ENCODE results near the gene KLHL18. TPM values are rescaled to one million over a fixed set of nuclear protein-coding genes. Genes with fewer than 3 reads are reported as not detected.
"Not testable (repeated sequence)": the region's sequence is repeated elsewhere in the genome, so short reads cannot be mapped to it uniquely, and the experiment has no call there.

Gene KLHL18
- total RNA-seq, 1 donor from 2014 or later = 23.5 TPM

GRCh38 chr3:47362701-47363100 lies 80.0 kb downstream of the KLHL18 start:
- Histone ChIP-seq H3K4me1 (peaks cover 6% of the 10 kb centered on the region), H3K27me3 (no peaks in the 10 kb centered on the region), H3K4me3 (no peak overlapping the region), H3K36me3 (no peaks in the 10 kb centered on the region), H3K9me3 (peaks cover 9% of the 10 kb centered on the region), H3K27ac (peak overlapping the region; percentile 21)
- ATAC-seq (peak; percentile 67), DNase-seq (peak; percentile 39)
- intact Hi-C loops (cut with DNase I) = no loop called here
- TF ChIP-seq, protein P1, sequence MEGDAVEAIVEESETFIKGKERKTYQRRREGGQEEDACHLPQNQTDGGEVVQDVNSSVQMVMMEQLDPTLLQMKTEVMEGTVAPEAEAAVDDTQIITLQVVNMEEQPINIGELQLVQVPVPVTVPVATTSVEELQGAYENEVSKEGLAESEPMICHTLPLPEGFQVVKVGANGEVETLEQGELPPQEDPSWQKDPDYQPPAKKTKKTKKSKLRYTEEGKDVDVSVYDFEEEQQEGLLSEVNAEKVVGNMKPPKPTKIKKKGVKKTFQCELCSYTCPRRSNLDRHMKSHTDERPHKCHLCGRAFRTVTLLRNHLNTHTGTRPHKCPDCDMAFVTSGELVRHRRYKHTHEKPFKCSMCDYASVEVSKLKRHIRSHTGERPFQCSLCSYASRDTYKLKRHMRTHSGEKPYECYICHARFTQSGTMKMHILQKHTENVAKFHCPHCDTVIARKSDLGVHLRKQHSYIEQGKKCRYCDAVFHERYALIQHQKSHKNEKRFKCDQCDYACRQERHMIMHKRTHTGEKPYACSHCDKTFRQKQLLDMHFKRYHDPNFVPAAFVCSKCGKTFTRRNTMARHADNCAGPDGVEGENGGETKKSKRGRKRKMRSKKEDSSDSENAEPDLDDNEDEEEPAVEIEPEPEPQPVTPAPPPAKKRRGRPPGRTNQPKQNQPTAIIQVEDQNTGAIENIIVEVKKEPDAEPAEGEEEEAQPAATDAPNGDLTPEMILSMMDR (IDR thresholded peaks at IDR 0.05) = no peak

DNA sequence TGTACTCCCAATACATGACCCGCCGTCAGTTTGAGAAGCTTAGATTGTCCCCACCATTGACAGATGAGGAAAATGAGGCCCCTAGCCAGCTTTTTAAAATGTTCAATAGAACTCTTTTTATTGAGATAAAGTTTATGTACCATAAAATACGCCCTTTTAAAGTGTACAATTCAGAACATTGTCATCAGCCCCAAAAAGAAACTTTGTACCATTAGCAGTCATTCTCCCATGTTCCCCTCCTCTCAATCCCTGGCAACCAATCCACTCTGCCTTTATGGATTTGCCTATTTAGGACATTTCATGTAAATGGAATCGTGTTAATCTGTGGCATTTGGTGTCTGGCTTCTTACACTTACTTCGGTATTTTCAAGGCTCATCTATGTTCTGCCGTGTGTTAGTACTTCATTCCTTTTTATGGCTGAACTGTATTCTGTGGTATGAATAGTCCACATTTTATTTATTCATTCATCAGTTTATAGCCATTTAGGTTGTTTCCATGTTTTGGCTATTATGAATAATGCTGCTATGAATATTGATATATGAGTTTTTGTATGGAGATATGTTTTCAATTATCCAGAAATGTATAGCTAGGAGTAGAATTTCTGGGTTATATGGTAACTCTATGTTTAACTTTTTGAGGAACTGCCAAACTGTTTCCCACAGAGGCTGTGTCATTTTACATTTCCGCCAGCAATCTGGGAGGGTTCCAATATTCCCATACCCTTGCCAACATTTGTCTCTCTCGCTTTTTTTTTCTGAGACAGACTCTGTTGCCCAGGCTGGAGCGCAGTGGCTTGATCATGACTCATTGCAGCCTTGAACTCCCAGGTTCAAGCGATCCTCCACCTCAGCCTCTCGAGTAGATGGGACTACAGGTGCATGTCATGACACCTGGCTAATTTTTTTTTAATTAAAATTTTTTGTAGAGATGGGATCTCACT lies 82.7 kb downstream of the KLHL18 start:
- H3K27me3 ChIP-seq = no peaks in the 10 kb centered on the region
- H3K27ac ChIP-seq = no peak overlapping the region
- H3K36me3 ChIP-seq = no peaks in the 10 kb centered on the region
- intact Hi-C loops (cut with DNase I) = no loop called here
- ATAC-seq = no peak
- no peak for DNase-seq
- H3K4me1 ChIP-seq = peaks cover 6% of the 10 kb centered on the region
- no peak overlapping the region for H3K4me3 ChIP-seq
- no peaks in the 10 kb centered on the region for H3K9me3 ChIP-seq
- TF ChIP-seq, protein P1 (IDR thresholded peaks at IDR 0.05) = no peak

DNA sequence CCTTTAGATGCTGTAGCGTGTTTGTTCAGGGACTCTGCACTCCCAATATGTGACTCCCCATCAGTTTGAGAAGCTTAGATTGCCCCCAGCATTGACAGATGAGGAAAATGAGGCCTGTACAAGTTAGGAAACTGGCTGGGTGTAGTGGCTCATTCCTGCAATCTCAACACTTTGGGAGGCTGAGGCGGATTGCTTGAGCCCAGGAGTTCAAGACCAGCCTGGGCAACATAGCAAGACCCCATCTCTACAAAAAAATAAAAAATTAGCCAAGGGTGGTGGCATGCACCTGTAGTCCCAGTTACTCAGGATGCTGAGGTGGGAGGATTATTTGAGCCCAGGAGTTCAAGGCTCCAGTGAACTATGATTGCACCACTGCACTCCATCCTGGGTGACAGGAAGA lies 84.1 kb downstream of the KLHL18 start:
- ATAC-seq (no peak), DNase-seq (no peak)
- TF ChIP-seq, protein P1 (IDR thresholded peaks at IDR 0.05) = no peak
- intact Hi-C loops (cut with DNase I) = no loop called here
- Histone ChIP-seq H3K36me3 (no peaks in the 10 kb centered on the region), H3K4me1 (peaks cover 6% of the 10 kb centered on the region), H3K27me3 (no peaks in the 10 kb centered on the region), H3K4me3 (no peak overlapping the region), H3K27ac (no peak overlapping the region), H3K9me3 (no peaks in the 10 kb centered on the region)

- no peaks in the 10 kb centered on the region for H3K27me3 ChIP-seq
- intact Hi-C loops (cut with DNase I) = no loop called here
- DNase-seq = no peak
- H3K9me3 ChIP-seq = no peaks in the 10 kb centered on the region
- H3K36me3 ChIP-seq = no peaks in the 10 kb centered on the region
- H3K27ac ChIP-seq = no peak overlapping the region
- no peak for ATAC-seq
- TF ChIP-seq, protein P1 (IDR thresholded peaks at IDR 0.05) = no peak
- H3K4me3 ChIP-seq = no peak overlapping the region
- H3K4me1 ChIP-seq = peaks cover under 1% of the 10 kb centered on the region
Observed at GRCh38 chr3:47367631-47368030, 84.9 kb downstream of the KLHL18 start.

DNA sequence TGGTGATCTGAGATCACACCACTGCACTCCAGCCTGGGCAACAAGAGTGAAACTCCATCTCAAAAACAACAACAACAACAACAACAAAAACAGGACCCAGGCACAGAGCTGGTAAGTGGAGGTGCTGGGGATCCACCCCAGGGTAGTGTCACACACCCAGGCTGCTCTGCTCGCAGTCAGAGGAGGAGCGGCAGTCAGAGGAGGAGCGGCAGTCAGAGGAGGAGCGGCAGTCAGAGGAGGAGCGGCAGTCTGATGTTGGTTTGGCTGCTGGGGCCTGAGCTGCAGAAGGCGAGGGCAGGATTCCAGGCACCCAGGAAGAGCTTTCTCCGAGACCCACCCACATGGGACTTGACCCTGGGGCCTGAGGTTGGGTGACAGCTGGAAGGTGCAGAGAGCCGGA lies 87.3 kb downstream of the KLHL18 start:
- ATAC-seq; H3K36me3 ChIP-seq; H3K4me1 ChIP-seq; H3K4me3 ChIP-seq; DNase-seq; H3K9me3 ChIP-seq; H3K27me3 ChIP-seq; intact Hi-C loops (cut with DNase I); H3K27ac ChIP-seq: not testable (repeated sequence)

- no peak for DNase-seq
Observed at GRCh38 chr3:47370887-47371697, 88.3 kb downstream of the KLHL18 start.

More at GRCh38 chr3:47370887-47371697, 88.3 kb downstream of the KLHL18 start:
- no peaks in the 10 kb centered on the region for H3K9me3 ChIP-seq
- no peaks in the 10 kb centered on the region for H3K27me3 ChIP-seq
- peak; percentile 58 for ATAC-seq
- H3K4me3 ChIP-seq = no peak overlapping the region
- intact Hi-C loops (cut with DNase I) = no loop called here
- H3K27ac ChIP-seq = no peak overlapping the region
- no peaks in the 10 kb centered on the region for H3K4me1 ChIP-seq
- TF ChIP-seq, protein P1 (IDR thresholded peaks at IDR 0.05) = peak; percentile 50
- no peaks in the 10 kb centered on the region for H3K36me3 ChIP-seq
